ENCODE measurements around the gene DCUN1D5. TPM values are rescaled to one million over a fixed set of nuclear protein-coding genes. Genes with fewer than 3 reads are reported as not detected.

DCUN1D5 gene
- total RNA-seq, 1 experiment from 2014 or later: 87.4 TPM

- no peak for TF ChIP-seq CTCF (IDR thresholded peaks at IDR 0.05; ENCODE audit: unreplicated experiment)
- no peak overlapping the region for H3K4me3 Mint-ChIP-seq (ENCODE audit: unreplicated experiment)
- ChIA-PET POLR2A (interaction anchor here (0.7 to 15.9 kb wide), 6 partner anchors 17 to 435 kb away, joined by 3 to 300 read pairs (median 4); partner anchors contain the start of gene DCUN1D5), CTCF (interaction anchor here (1.1 to 2.7 kb wide), 2 partner anchors 12 to 22 kb away, joined by 3 to 8 read pairs; no protein-coding TSS in a partner anchor)
- H3K4me1 Mint-ChIP-seq (ENCODE audit: insufficient read depth, unreplicated experiment): peaks cover 13% of the 10 kb centered on the region
- H3K9me3 Mint-ChIP-seq (ENCODE audit: unreplicated experiment): no peaks in the 10 kb centered on the region
- no peaks in the 10 kb centered on the region for H3K27me3 Mint-ChIP-seq (ENCODE audit: insufficient read depth, unreplicated experiment)
- no peak for DNase-seq (ENCODE audit: unreplicated experiment)
- intact Hi-C loops (cut with micrococcal nuclease): no loop called here
- no TSS peak for BruUV-seq (replicated peaks)
- no peak overlapping the region for H3K27ac Mint-ChIP-seq (ENCODE audit: low read depth, unreplicated experiment)
- peaks cover 25% of the 10 kb centered on the region for H3K36me3 Mint-ChIP-seq (ENCODE audit: insufficient read depth, unreplicated experiment)
These were observed 20.4 kb upstream of the DCUN1D5 start for GRCh38 chr11:103112364-103112763.

- POLR2A ChIA-PET: interaction anchor here (0.9 to 15.9 kb wide), 3 partner anchors 20 to 24 kb away, joined by 3 to 300 read pairs (median 4); partner anchors contain the start of gene DCUN1D5
- CTCF ChIA-PET: interaction anchor here (0.7 to 2.7 kb wide), 4 partner anchors 11 to 219 kb away, joined by 3 to 8 read pairs (median 4); no protein-coding TSS in a partner anchor
- Mint-ChIP-seq H3K9me3 (ENCODE audit: unreplicated experiment) (no peaks in the 10 kb centered on the region), H3K4me1 (ENCODE audit: insufficient read depth, unreplicated experiment) (peaks cover 13% of the 10 kb centered on the region), H3K4me3 (ENCODE audit: unreplicated experiment) (peak overlapping the region; percentile 82), H3K27me3 (ENCODE audit: insufficient read depth, unreplicated experiment) (no peaks in the 10 kb centered on the region), H3K36me3 (ENCODE audit: insufficient read depth, unreplicated experiment) (peaks cover 22% of the 10 kb centered on the region), H3K27ac (ENCODE audit: low read depth, unreplicated experiment) (no peak overlapping the region)
- DNase-seq (ENCODE audit: unreplicated experiment): no peak
- no TSS peak for BruUV-seq (replicated peaks)
- TF ChIP-seq CTCF (IDR thresholded peaks at IDR 0.05; ENCODE audit: unreplicated experiment): no peak
- intact Hi-C loops (cut with micrococcal nuclease): no loop called here
These were observed 19.4 kb upstream of the DCUN1D5 start for GRCh38 chr11:103111400-103111799.

- Mint-ChIP-seq H3K4me3 (ENCODE audit: unreplicated experiment) (peak overlapping the region; percentile 82), H3K27me3 (ENCODE audit: insufficient read depth, unreplicated experiment) (no peaks in the 10 kb centered on the region), H3K9me3 (ENCODE audit: unreplicated experiment) (no peaks in the 10 kb centered on the region), H3K4me1 (ENCODE audit: insufficient read depth, unreplicated experiment) (peaks cover 13% of the 10 kb centered on the region), H3K36me3 (ENCODE audit: insufficient read depth, unreplicated experiment) (peaks cover 18% of the 10 kb centered on the region), H3K27ac (ENCODE audit: low read depth, unreplicated experiment) (peak overlapping the region; percentile 95)
- CTCF ChIA-PET: interaction anchor here (2.5 to 2.7 kb wide), 2 partner anchors 19 to 20 kb away, joined by 8 to 44 read pairs; partner anchors contain the start of gene DCUN1D5
- peak; percentile 13 for TF ChIP-seq CTCF (IDR thresholded peaks at IDR 0.05; ENCODE audit: unreplicated experiment)
- intact Hi-C loops (cut with micrococcal nuclease): no loop called here
- POLR2A ChIA-PET: interaction anchor here (15.9 kb wide), 1 partner anchor 19 kb away, joined by 300 read pairs; the partner anchor contains the start of gene DCUN1D5
- DNase-seq (ENCODE audit: unreplicated experiment): peak; percentile 39
- BruUV-seq (replicated peaks): no TSS peak
These were observed 18.4 kb upstream of the DCUN1D5 start for GRCh38 chr11:103110391-103110790.

GRCh38 chr11:103109818-103110388 is 17.9 kb upstream of the DCUN1D5 start:
- TF ChIP-seq CTCF (IDR thresholded peaks at IDR 0.05; ENCODE audit: unreplicated experiment): no peak
- Mint-ChIP-seq H3K9me3 (ENCODE audit: unreplicated experiment) (no peaks in the 10 kb centered on the region), H3K36me3 (ENCODE audit: insufficient read depth, unreplicated experiment) (peaks cover 13% of the 10 kb centered on the region), H3K4me3 (ENCODE audit: unreplicated experiment) (peak overlapping the region; percentile 82), H3K4me1 (ENCODE audit: insufficient read depth, unreplicated experiment) (peaks cover 13% of the 10 kb centered on the region), H3K27ac (ENCODE audit: low read depth, unreplicated experiment) (peak overlapping the region; percentile 95), H3K27me3 (ENCODE audit: insufficient read depth, unreplicated experiment) (no peaks in the 10 kb centered on the region)
- CTCF ChIA-PET: interaction anchor here (0.7 to 2.5 kb wide), 10 partner anchors 11 to 376 kb away, joined by 3 to 44 read pairs (median 5); partner anchors contain the start of gene DCUN1D5
- intact Hi-C loops (cut with micrococcal nuclease): loop anchor here (1.0 to 5.0 kb wide), 2 partner anchors 18 to 492 kb away; partner anchors contain the start of gene DCUN1D5
- DNase-seq (ENCODE audit: unreplicated experiment): no peak
- POLR2A ChIA-PET: interaction anchor here (0.6 to 15.9 kb wide), 13 partner anchors 10 to 260 kb away, joined by 3 to 300 read pairs (median 4); partner anchors contain the start of gene DCUN1D5
- TSS peak; percentile 57 for BruUV-seq (replicated peaks)
